Transverse colon (tissue), 4 donors: ENCODE data around the gene DOCK10. TPM values are rescaled to one million over a fixed set of nuclear protein-coding genes. Genes with fewer than 3 reads are reported as not detected.

ENCODE experiments used
- DNase-seq: peaks from one replicate; pipeline ENCODE4 v3.0.0-alpha.2; 2019
- H3K27ac ChIP-seq, 4 donors: fragments of 200-600 bp; sonication (generic); 2 replicates each; pipeline ENCODE4 v1.5.1; 2016 to 2018; ENCODE audit warnings: inconsistent platforms in 4 of 4
- H3K27me3 ChIP-seq: fragments of 200-600 bp; sonication (generic); 2 replicates; pipeline ENCODE4 v1.5.1; 2017; ENCODE audit warnings: inconsistent platforms
- H3K36me3 ChIP-seq, 4 donors: fragments of 200-600 bp; sonication (generic); 2 replicates each; pipeline ENCODE4 v1.5.1; 2017 to 2019; ENCODE audit warnings: inconsistent platforms in 4 of 4
- H3K4me1 ChIP-seq, 4 donors: fragments of 200-600 bp; sonication (generic); 2 replicates each; pipeline ENCODE4 v1.5.1; 2017 to 2020; ENCODE audit warnings: inconsistent platforms in 4 of 4
- H3K4me3 ChIP-seq, 4 donors: fragments of 200-600 bp; sonication (generic); 1 replicate in 1 of 4; 2 replicates in 3 of 4; pipeline versions ENCODE4 v1.5.1 to v1.6.1; 2017 to 2019; ENCODE audit warnings: inconsistent platforms in 4 of 4
- H3K9me3 ChIP-seq, 2 donors: fragments of 200-600 bp; sonication (generic); 2 replicates each; pipeline ENCODE4 v1.5.1; 2017 to 2019; ENCODE audit warnings: inconsistent platforms in 2 of 2
- EP300 ChIP-seq: sonication (generic); formaldehyde crosslinking; IDR thresholded peaks from one replicate; pipeline ENCODE4 v1.6.1; 2017; ENCODE audit warnings: antibody characterized with exemption, low read depth
- POLR2AphosphoS5 ChIP-seq, 3 donors: sonication (generic); formaldehyde crosslinking; IDR thresholded peaks; one replicate each; pipeline ENCODE4 v1.6.1; 2016; ENCODE audit warnings: antibody characterized with exemption in 3 of 3
- WGBS, 2 donors: methylation state at CpG; one replicate each; pipeline ENCODE4 v1.1.5; 2018; ENCODE audit warnings: low coverage in 1 of 2; 5-methylcytosine and 5-hydroxymethylcytosine counted together
- in situ Hi-C, 4 donors: fragments of 200-750 bp; cut with MboI; loops; one replicate each; pipeline versions ENCODE4 v1.15.0 to v1.15.1; 2017; ENCODE audit warnings: low sequenced_read_pairs in 3 of 4, low pct_ligation_motif_present in 1 of 4, low pct_unique_long_range_greater_than_20kb in 1 of 4
- intact Hi-C: fragments of 100-400 bp; cut with DNase I; formaldehyde crosslinking; loops from one replicate; pipeline ENCODE4 v1.15.1; 2023; ENCODE audit warnings: low total_unique reads
- small RNA-seq, 4 donors: library from RNA; depleted of rRNA; stranded (forward); fragments of <200 nt; gene quantifications; one replicate each; pipeline ENCODE3, GENCODE V24; 2016
- total RNA-seq, 4 donors: library from RNA; depleted of rRNA; stranded (reverse); fragments of >200 nt; gene quantifications; one replicate each; pipeline ENCODE4 v1.1.0, GENCODE V29; 2016
- TF ChIP-seq, protein P1 (sequence below), 5 experiments: fragments of 200-600 bp in 3 of 5; fragments of 450-650 bp in 2 of 5; sonication (generic) in 3 of 5; IDR thresholded peaks; 1 replicate in 2 of 5; 2 replicates in 3 of 5; pipeline ENCODE4 v1.5.1; 2016 to 2017; ENCODE audit warnings: antibody characterized with exemption in 5 of 5, inconsistent platforms in 3 of 5, mild to moderate bottlenecking in 2 of 5, moderate library complexity in 1 of 5

Gene DOCK10
- total RNA-seq, 4 donors from 2014 or later: 5.2 to 64.7 (median 14.5) TPM

DNA sequence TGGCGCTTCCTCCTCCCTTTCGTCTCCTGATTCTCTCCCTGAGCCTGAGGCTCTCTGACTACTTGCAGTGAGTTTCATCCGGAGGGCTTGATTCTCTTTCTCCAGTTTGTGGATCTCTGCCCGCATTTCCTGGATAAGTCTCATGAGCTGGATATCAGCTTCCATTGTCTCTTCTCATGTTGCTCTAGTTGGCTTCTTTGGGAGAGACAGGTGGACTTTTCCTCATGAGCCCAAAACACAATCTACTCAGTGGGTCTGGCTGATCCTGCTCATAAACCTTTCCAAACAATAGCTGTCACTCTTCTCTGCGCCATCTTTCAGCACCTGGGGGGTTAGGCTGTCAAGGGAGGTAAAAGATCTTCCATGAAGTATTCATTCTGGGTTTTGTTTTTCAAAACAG lies 326.1 kb downstream of the DOCK10 start, which contains the start of gene CCDC195:
TSS of gene CCDC195 (minus strand) at position 165 of the 400 bp plus-strand sequence. CDS start at position 165, 0 bp downstream.
- H3K36me3 ChIP-seq: no peaks in the 10 kb centered on the region
- no peak within 1 kb of the TSS for H3K27ac ChIP-seq
- intact Hi-C loops (no loop called here), in situ Hi-C loops (no loop called here)
- no peaks in the 10 kb centered on the region for H3K4me1 ChIP-seq
- WGBS, 2 donors: 86 to 92% methylated on average over 1 to 5 of the region's 5 CpGs
- no peaks in the 10 kb centered on the region for H3K9me3 ChIP-seq
- H3K27me3 ChIP-seq: no peaks in the 10 kb centered on the region
- no peak within 1 kb of the TSS for H3K4me3 ChIP-seq
- no peak for DNase-seq
- TF ChIP-seq EP300 (no peak), POLR2AphosphoS5 (IDR thresholded peaks at IDR 0.05) (no peak)
- TF ChIP-seq, protein P1, sequence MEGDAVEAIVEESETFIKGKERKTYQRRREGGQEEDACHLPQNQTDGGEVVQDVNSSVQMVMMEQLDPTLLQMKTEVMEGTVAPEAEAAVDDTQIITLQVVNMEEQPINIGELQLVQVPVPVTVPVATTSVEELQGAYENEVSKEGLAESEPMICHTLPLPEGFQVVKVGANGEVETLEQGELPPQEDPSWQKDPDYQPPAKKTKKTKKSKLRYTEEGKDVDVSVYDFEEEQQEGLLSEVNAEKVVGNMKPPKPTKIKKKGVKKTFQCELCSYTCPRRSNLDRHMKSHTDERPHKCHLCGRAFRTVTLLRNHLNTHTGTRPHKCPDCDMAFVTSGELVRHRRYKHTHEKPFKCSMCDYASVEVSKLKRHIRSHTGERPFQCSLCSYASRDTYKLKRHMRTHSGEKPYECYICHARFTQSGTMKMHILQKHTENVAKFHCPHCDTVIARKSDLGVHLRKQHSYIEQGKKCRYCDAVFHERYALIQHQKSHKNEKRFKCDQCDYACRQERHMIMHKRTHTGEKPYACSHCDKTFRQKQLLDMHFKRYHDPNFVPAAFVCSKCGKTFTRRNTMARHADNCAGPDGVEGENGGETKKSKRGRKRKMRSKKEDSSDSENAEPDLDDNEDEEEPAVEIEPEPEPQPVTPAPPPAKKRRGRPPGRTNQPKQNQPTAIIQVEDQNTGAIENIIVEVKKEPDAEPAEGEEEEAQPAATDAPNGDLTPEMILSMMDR (IDR thresholded peaks at IDR 0.05): no peak

Small RNAs within 50 kb of the gene (small RNA-seq; reads per million reads assigned to genes)
- gene MIR4439: 0 reads per million in 4 donors
